ENCODE measurements around the gene ZNRF1. TPM values are rescaled to one million over a fixed set of nuclear protein-coding genes. Genes with fewer than 3 reads are reported as not detected.

The ZNRF1 gene
- total RNA-seq, 1 donor from 2014 or later = 66.1 TPM

DNA sequence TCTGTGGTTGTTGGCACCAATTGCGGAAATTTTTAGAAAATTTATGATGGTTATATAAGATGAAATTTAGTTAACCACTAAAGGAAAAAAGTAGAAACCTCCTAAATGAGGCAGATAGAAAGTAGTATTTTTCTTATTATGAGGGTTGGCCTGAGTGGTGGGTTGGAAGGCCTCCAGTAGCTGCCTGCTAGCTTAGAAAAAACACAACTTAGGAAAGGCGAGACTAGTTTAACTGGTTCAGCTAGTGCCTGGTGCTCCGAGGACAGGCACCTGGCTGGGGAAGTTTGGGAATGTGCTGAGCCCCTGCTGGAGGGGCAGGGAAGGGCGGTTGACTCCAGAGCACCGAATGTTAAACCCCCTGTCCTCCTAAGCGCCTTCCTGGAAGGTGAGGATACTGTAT, 97.8 kb downstream of the ZNRF1 start:
- H3K27ac Mint-ChIP-seq = peak overlapping the region; percentile 70
- TF ChIP-seq, protein P1, sequence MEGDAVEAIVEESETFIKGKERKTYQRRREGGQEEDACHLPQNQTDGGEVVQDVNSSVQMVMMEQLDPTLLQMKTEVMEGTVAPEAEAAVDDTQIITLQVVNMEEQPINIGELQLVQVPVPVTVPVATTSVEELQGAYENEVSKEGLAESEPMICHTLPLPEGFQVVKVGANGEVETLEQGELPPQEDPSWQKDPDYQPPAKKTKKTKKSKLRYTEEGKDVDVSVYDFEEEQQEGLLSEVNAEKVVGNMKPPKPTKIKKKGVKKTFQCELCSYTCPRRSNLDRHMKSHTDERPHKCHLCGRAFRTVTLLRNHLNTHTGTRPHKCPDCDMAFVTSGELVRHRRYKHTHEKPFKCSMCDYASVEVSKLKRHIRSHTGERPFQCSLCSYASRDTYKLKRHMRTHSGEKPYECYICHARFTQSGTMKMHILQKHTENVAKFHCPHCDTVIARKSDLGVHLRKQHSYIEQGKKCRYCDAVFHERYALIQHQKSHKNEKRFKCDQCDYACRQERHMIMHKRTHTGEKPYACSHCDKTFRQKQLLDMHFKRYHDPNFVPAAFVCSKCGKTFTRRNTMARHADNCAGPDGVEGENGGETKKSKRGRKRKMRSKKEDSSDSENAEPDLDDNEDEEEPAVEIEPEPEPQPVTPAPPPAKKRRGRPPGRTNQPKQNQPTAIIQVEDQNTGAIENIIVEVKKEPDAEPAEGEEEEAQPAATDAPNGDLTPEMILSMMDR (IDR thresholded peaks at IDR 0.05; ENCODE audit: unreplicated experiment) = peak; percentile 66
- peaks cover 1% of the 10 kb centered on the region for H3K36me3 Mint-ChIP-seq (ENCODE audit: insufficient read depth)
- no peak for DNase-seq (ENCODE audit: low spot score, unreplicated experiment)
- H3K27me3 Mint-ChIP-seq = no peaks in the 10 kb centered on the region
- peaks cover 23% of the 10 kb centered on the region for H3K4me1 Mint-ChIP-seq (ENCODE audit: low read depth)
- no peaks in the 10 kb centered on the region for H3K9me3 Mint-ChIP-seq (ENCODE audit: low read depth)
- no peak overlapping the region for H3K4me3 Mint-ChIP-seq (ENCODE audit: low read depth)

GRCh38 chr16:75097191-75097761, 98.5 kb downstream of the ZNRF1 start:
- H3K9me3 Mint-ChIP-seq (ENCODE audit: low read depth) = no peaks in the 10 kb centered on the region
- no peaks in the 10 kb centered on the region for H3K27me3 Mint-ChIP-seq
- H3K27ac Mint-ChIP-seq = no peak overlapping the region
- DNase-seq (ENCODE audit: low spot score, unreplicated experiment) = no peak
- TF ChIP-seq, protein P1 (IDR thresholded peaks at IDR 0.05; ENCODE audit: unreplicated experiment) = no peak
- H3K4me3 Mint-ChIP-seq (ENCODE audit: low read depth) = no peak overlapping the region
- H3K36me3 Mint-ChIP-seq (ENCODE audit: insufficient read depth) = peaks cover 1% of the 10 kb centered on the region
- H3K4me1 Mint-ChIP-seq (ENCODE audit: low read depth) = peaks cover 21% of the 10 kb centered on the region

- H3K27ac Mint-ChIP-seq = no peak overlapping the region
- H3K27me3 Mint-ChIP-seq = no peaks in the 10 kb centered on the region
- no peaks in the 10 kb centered on the region for H3K9me3 Mint-ChIP-seq (ENCODE audit: low read depth)
- TF ChIP-seq, protein P1 (IDR thresholded peaks at IDR 0.05; ENCODE audit: unreplicated experiment) = no peak
- DNase-seq (ENCODE audit: low spot score, unreplicated experiment) = no peak
- H3K4me1 Mint-ChIP-seq (ENCODE audit: low read depth) = peaks cover 13% of the 10 kb centered on the region
- peaks cover 7% of the 10 kb centered on the region for H3K36me3 Mint-ChIP-seq (ENCODE audit: insufficient read depth)
- H3K4me3 Mint-ChIP-seq (ENCODE audit: low read depth) = no peak overlapping the region
Observed at GRCh38 chr16:75097941-75098901, 99.4 kb downstream of the ZNRF1 start.

DNA sequence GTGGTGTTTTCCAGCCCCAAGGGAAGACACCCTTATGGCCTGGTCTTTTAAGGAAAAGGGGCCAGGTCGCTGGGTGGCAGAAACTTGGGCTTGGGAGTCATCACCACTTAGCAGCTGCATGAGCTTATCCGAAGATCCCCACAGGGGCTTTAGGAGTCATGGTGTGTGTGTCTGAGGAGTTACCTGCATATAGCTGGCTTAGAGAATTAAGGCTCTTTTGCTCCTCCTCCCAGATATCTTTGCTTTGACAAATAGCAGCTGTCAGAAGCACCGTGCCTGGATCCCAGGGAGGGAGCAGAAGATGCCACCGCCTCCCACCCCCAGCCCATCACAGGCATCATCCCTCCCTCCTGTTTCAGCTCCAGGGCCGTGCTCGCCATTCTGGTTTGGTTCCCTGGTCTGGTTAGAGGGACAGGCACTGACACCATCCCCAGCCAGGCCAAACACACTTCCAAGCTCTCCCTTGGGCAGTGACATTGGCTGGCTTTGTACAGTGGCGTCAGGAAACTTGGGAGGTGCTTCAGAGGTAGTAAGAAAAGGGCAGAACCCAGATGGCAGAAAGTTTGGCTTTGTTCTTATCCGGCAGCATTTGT, 100.3 kb downstream of the ZNRF1 start:
- peaks cover 10% of the 10 kb centered on the region for H3K36me3 Mint-ChIP-seq (ENCODE audit: insufficient read depth)
- no peak for DNase-seq (ENCODE audit: low spot score, unreplicated experiment)
- H3K4me3 Mint-ChIP-seq (ENCODE audit: low read depth) = no peak overlapping the region
- no peak overlapping the region for H3K27ac Mint-ChIP-seq
- H3K9me3 Mint-ChIP-seq (ENCODE audit: low read depth) = no peaks in the 10 kb centered on the region
- H3K27me3 Mint-ChIP-seq = no peaks in the 10 kb centered on the region
- TF ChIP-seq, protein P1 (IDR thresholded peaks at IDR 0.05; ENCODE audit: unreplicated experiment) = no peak
- peaks cover 13% of the 10 kb centered on the region for H3K4me1 Mint-ChIP-seq (ENCODE audit: low read depth)
